ENCODE data around the gene ZSCAN9. TPM values are rescaled to one million over a fixed set of nuclear protein-coding genes. Genes with fewer than 3 reads are reported as not detected.

ZSCAN9 gene
- total RNA-seq (2022; extraction: Qiagen RNA extraction; ENCODE audit: low read depth) = 5.4 to 8.8 TPM (median 7.6 TPM) in 5 replicates

DNA sequence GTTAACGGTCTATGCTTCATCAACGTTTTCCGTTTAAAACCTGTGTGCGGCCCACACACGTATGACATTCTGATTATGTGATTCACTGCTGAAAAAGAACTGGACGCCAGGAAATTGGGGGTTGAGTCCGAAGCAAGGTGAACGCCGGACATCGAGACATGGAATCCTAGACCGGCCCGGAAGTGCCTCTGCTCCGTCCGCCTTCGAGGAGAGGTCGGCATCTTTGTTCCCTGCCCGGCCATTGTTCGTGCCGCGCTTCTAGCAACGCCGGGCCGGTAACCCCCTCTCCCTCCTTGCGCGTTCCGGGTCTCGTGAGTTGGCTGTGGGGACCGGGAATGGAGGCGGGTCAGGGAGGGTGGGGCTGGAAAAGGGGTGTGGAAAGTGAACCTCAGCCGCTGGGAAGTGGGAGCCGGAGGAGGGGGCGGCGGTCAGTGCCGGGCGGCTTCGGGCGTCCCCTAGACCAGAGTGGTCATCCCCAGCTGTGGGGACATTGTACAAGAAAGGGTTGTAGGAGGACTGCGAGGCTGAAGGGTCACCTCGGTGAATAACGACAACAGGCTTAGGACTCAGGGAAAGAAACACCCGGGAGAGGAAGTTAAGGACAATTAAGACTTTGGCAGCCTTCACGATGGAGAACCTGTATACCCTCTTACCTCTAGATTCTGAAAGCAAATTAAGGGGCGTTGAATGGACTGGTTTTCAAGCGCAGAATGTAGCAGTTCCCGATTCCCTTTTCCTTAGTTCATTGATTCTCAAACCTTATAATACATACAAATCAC lies at the start of gene ZSCAN9:
ZSCAN9 (plus strand) TSS at position 220 of the 779 bp plus-strand sequence. CDS start 1,810 bp downstream, outside the sequence.

GRCh38 chr6:28252009-28252975 lies 27.2 kb downstream of the ZSCAN9 start, which contains the start of gene ZKSCAN4:
Gene ZKSCAN4 (minus strand): TSS chr6:28252269. CDS start chr6:28251980, 289 bp downstream.

GRCh38 chr6:28258877-28259777 lies 34.1 kb downstream of the ZSCAN9 start, which contains the start of gene NKAPL:
Gene NKAPL (plus strand): TSS chr6:28259297. CDS start chr6:28259372, 75 bp downstream.

DNA sequence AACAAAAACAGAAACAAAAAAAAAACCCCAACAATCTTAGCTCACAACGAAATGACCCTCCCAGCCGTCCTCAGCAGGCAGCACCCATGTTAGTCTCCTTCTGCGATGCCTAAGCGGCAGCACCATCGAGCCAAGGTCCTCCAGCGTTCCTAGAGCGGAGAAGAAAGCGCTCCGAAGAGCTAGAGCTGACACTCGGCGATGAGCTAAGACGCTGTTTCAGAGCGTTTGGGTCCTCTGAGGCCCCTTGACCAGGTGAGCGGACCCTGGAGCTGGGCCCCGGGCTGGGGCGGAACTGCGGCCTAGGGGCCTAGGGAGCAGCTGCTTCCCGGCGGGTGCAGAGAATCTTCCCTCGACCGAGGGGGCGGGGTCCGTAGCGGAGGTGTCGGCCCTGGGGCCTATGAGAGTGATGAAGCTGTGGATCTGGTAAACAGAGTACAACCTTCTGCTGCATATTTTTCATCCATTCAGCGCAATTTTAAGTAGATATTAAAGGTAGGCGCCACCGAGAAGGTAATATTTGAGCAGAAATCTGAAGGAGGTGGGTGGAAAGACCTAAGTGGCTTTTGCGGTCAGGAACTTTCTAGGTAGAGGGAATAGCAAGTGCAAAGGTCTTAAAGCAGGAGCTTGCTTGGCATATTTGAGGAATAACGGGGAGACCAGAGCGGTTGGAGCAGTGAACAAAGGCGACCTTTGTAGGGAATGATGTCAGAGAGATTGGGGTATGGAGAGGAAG lies 42.1 kb downstream of the ZSCAN9 start, which contains the start of gene ZSCAN26:
ZSCAN26 (plus strand) TSS at position 182 of the 733 bp plus-strand sequence. CDS start 4,777 bp downstream, outside the sequence.

GRCh38 chr6:28281288-28282064 lies 56.4 kb downstream of the ZSCAN9 start, which contains the start of gene PGBD1:
Gene PGBD1 (plus strand): TSS chr6:28281572. CDS start chr6:28283814, 2,242 bp downstream.

Other genes starting within 250 kb of the ZSCAN9 start
- gene ZNF165, start 144.7 kb upstream of the ZSCAN9 start, total RNA-seq (2022; extraction: Qiagen RNA extraction; ENCODE audit: low read depth) = 0.57 to 1.5 TPM (median 0.83 TPM) in 5 replicates
- 3.7 to 5.1 TPM (median 4.6 TPM) in 5 replicates for gene ZSCAN16, start 100.7 kb upstream of the ZSCAN9 start, total RNA-seq (2022; extraction: Qiagen RNA extraction; ENCODE audit: low read depth)
- gene ZKSCAN8, start 83.4 kb upstream of the ZSCAN9 start, total RNA-seq (2022; extraction: Qiagen RNA extraction; ENCODE audit: low read depth) = 2.1 to 6.3 TPM (median 4.7 TPM) in 5 replicates
- gene ZKSCAN4, start 27.0 kb downstream of the ZSCAN9 start, total RNA-seq (2022; extraction: Qiagen RNA extraction; ENCODE audit: low read depth) = 2.2 to 3.0 TPM (median 2.5 TPM) in 5 replicates
- not detected in 5 replicates for gene NKAPL, start 34.0 kb downstream of the ZSCAN9 start, total RNA-seq (2022; extraction: Qiagen RNA extraction; ENCODE audit: low read depth)
- gene ZSCAN26, start 41.9 kb downstream of the ZSCAN9 start, total RNA-seq (2022; extraction: Qiagen RNA extraction; ENCODE audit: low read depth) = 4.2 to 6.9 TPM (median 5.0 TPM) in 5 replicates
- 3.8 to 6.1 TPM (median 5.0 TPM) in 5 replicates for gene PGBD1, start 56.3 kb downstream of the ZSCAN9 start, total RNA-seq (2022; extraction: Qiagen RNA extraction; ENCODE audit: low read depth)
- gene ZSCAN31, start 110.9 kb downstream of the ZSCAN9 start, total RNA-seq (2022; extraction: Qiagen RNA extraction; ENCODE audit: low read depth) = 1.6 to 2.4 TPM (median 1.8 TPM) in 5 replicates
- gene ZKSCAN3, start 124.7 kb downstream of the ZSCAN9 start, total RNA-seq (2022; extraction: Qiagen RNA extraction; ENCODE audit: low read depth) = 1.7 to 2.2 TPM (median 2.0 TPM) in 5 replicates
- gene ZSCAN12, start 174.5 kb downstream of the ZSCAN9 start, total RNA-seq (2022; extraction: Qiagen RNA extraction; ENCODE audit: low read depth) = 1.3 to 2.1 TPM (median 1.7 TPM) in 5 replicates
- not detected in 5 replicates for gene ZSCAN23, start 218.2 kb downstream of the ZSCAN9 start, total RNA-seq (2022; extraction: Qiagen RNA extraction; ENCODE audit: low read depth)